A172 (cell line): Measurements from ENCODE around the gene BIRC7. TPM values are rescaled to one million over a fixed set of nuclear protein-coding genes. Genes with fewer than 3 reads are reported as not detected.

Experiments
- DNase-seq: peaks from one replicate; pipeline ENCODE4 v3.0.0-alpha.2; 2015; ENCODE audit warnings: low spot score
- total RNA-seq: library from RNA; depleted of rRNA; stranded (reverse); fragments of >200 nt; shearing (Covaris generic); gene quantifications from 2 replicates; pipeline ENCODE4 v1.2.3, GENCODE V29; 2014; rRNA removed

Gene BIRC7
- total RNA-seq, 1 experiment from 2014 or later = not detected

GRCh38 chr20:63281742-63282665, 46.3 kb downstream of the BIRC7 start:
- no peak for DNase-seq

DNA sequence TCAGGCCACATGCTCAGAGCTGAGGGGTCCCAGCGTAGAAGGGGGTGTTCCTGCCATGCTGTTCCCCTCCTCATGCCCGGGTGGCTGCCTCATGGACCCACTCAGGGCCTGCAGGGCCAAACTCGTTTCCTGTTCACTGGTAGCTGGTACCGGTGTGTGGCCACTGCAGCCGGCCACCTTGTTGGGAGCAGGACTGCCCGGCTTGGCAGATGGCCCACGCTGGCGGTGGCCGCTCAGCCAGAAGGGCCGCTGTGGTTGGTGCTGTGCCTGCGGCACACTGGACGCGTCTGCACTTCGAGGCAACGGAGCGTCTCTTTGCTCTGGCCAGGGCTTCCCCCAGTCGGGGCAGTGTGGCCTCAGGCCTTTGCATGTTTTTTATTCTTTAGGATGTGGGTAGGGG, 47.2 kb downstream of the BIRC7 start:
- no peak for DNase-seq

DNA sequence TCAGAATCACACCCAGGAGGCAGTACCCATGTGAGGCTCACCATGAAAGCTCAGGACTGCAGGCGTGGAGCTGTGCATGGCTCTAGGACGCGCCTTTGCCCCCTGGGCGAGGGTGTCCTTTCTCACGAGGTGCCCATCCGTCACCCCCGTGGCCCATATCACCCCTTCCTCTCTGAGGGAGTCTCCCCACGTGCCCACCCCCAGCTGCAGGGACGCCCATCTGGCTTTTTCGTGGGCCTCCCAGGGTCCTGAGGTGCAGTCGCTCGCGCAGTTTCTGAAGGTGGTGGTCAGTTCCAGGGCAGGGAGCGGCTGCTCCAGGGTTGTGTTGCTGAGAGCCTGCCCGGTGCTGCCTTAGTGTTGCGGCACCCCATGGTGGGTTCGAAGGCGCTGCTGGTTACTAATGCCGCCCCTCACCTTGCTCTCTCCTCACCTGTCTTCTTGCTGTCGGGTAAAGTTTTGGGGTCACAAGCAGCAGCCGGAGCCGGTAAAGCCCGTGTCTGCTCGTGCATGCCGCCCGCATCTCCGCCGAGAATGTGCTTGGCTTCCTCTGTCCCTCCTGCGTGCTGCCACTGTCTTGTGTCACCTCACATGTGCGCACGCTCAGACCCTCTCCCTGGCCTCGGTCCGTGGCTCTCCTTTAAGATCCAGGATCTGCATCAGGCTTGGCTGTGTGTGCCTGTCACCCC, 47.8 kb downstream of the BIRC7 start:
- no peak for DNase-seq

DNA sequence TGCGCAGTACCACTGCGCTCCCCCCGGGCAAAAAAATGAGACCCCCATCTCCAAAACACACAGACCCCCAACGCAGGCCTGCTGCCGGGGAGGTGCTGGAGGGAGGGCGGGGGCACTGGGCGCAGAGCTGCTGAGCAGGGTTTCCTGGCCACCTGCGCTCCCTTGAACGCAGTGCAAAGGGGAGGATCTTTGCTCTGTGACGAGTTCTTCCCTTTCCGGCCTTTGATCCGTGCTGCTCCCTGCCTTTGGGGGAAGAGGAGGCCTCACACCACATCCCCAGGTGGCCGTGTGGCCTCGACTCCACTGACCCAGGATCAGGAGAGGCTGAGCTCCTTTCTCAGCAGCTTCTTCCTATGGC, 48.4 kb downstream of the BIRC7 start:
- no peak for DNase-seq

GRCh38 chr20:63284544-63284949, 48.8 kb downstream of the BIRC7 start:
- no peak for DNase-seq

- DNase-seq = no peak
Observed at GRCh38 chr20:63284981-63285524, 49.3 kb downstream of the BIRC7 start.

- no peak for DNase-seq
Observed at GRCh38 chr20:63285636-63286615, 50.2 kb downstream of the BIRC7 start.

- no peak for DNase-seq
Observed at GRCh38 chr20:63286781-63287696, 51.3 kb downstream of the BIRC7 start.

- no peak for DNase-seq
Observed at GRCh38 chr20:63287697-63288580, 52.2 kb downstream of the BIRC7 start.

DNA sequence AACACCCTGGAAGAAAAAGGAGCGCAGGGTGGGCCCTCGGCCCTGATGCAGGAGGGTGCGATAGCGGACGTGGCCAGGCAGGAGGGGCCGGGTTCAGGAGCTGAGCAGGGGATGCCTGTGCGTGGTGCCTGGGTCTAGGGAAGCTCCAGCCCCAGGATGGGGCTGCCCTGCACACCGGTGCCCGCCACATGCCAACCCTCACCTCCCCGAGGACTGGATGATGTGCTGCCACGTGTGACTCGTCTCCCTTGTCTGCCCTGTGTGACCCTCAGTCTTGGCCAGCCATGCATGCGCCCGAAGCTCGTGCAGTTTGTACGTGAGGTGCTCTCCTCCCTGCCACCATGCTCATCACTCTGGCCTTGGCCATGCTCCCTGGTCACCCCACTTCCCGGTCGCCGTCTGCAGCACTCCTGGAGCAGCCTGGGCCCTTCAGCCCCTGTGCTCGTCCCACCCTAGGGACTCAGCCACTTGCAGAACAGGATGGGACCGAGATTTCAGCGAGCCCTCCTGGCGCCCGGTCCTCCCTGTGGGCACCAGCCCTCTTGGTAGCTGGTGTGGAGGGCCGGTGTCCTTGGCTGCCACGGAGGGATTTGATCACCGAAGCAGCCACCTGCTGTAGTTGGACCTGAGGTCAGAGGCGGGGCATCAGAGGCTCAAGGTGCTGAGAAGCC, 53.0 kb downstream of the BIRC7 start:
- no peak for DNase-seq

GRCh38 chr20:63289311-63290135, 53.8 kb downstream of the BIRC7 start:
- DNase-seq = no peak

Other genes starting within 250 kb of the BIRC7 start
- not detected in 2 replicates for gene BHLHE23, start 228.9 kb upstream of the BIRC7 start, total RNA-seq
- 21.7 and 27.0 TPM in 2 replicates for gene YTHDF1, start 19.8 kb upstream of the BIRC7 start, total RNA-seq
- not detected in 2 replicates for gene NKAIN4, start 18.6 kb downstream of the BIRC7 start, total RNA-seq
- 64.4 and 65.8 TPM in 2 replicates for gene ARFGAP1, start 36.9 kb downstream of the BIRC7 start, total RNA-seq
- 0.36 TPM in 1 of 2 replicates, not detected in the other for gene COL20A1, start 57.3 kb downstream of the BIRC7 start, total RNA-seq
- gene CHRNA4, start 125.4 kb downstream of the BIRC7 start, total RNA-seq = 0.03 and 0.07 TPM in 2 replicates
- gene KCNQ2, start 236.8 kb downstream of the BIRC7 start, total RNA-seq = 0.31 and 0.36 TPM in 2 replicates